GM20000 (cell line): Measurements from ENCODE around the gene ABCB11.

Experiments used
- DNase-seq: peaks from one replicate; pipeline ENCODE4 v3.0.0; 2012; ENCODE audit warnings: low spot score
- TF ChIP-seq, protein P1 (sequence below): IDR thresholded peaks from 2 replicates; pipeline ENCODE4 v1.5.1; 2012; ENCODE audit warnings: mild to moderate bottlenecking, control low read depth; ENCODE audit errors: extremely low read depth, missing control alignments

The ABCB11 gene

GRCh38 chr2:169039702-169040101 is 8.6 kb upstream of the ABCB11 start:
- TF ChIP-seq, protein P1, sequence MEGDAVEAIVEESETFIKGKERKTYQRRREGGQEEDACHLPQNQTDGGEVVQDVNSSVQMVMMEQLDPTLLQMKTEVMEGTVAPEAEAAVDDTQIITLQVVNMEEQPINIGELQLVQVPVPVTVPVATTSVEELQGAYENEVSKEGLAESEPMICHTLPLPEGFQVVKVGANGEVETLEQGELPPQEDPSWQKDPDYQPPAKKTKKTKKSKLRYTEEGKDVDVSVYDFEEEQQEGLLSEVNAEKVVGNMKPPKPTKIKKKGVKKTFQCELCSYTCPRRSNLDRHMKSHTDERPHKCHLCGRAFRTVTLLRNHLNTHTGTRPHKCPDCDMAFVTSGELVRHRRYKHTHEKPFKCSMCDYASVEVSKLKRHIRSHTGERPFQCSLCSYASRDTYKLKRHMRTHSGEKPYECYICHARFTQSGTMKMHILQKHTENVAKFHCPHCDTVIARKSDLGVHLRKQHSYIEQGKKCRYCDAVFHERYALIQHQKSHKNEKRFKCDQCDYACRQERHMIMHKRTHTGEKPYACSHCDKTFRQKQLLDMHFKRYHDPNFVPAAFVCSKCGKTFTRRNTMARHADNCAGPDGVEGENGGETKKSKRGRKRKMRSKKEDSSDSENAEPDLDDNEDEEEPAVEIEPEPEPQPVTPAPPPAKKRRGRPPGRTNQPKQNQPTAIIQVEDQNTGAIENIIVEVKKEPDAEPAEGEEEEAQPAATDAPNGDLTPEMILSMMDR = no peak
- peak; percentile 17 for DNase-seq

GRCh38 chr2:169038338-169038757 is 7.2 kb upstream of the ABCB11 start:
- TF ChIP-seq, protein P1 = no peak

GRCh38 chr2:169036736-169037440 is 5.8 kb upstream of the ABCB11 start:
- TF ChIP-seq, protein P1 = no peak
- peak; percentile 7 for DNase-seq

More at GRCh38 chr2:169038338-169038757, 7.2 kb upstream of the ABCB11 start:
- DNase-seq = peak; percentile 19

DNA sequence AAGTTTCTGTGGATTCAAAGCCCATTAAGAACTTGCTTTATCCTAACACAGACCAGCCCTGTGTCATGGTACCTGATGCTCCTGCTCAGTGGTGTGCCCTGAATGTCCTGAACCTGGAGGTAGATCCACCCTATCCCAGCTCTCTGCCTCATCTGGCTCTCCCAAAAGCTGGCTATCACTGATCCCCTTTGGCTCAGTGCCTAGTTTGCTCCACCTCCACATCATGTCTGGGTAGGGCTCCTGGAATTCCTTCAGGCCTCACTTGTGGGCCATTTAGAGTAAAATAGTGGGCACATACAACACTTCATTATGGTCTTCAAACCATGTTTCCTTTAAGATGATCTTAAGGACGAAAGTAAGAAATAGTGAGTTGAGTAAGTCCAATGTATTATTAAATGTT is 4.8 kb upstream of the ABCB11 start:
- TF ChIP-seq, protein P1 = no peak
- DNase-seq = no peak

- TF ChIP-seq, protein P1 = no peak
- DNase-seq = no peak
Observed at GRCh38 chr2:169034984-169035544, 3.9 kb upstream of the ABCB11 start.

GRCh38 chr2:169034256-169034655 is 3.1 kb upstream of the ABCB11 start:
- TF ChIP-seq, protein P1 = no peak
- no peak for DNase-seq

DNA sequence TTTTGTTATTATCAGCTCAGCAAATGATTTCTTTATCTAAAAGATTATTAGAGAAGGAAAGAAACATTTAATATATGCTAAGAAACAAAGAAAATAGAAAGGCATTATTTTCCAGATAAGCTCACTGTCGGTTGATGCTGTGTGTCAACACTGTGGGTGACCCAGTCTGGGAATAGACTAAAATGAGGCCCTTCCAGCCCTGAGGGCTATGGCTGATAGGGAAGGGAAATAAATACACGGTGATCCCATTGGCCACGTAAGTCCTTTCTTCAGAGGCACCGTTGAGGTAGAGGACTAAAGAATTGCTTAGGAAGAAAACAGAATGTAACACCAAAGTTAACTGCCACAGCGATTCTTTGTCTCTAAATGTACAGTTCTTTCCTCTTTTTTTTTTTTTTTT is 1.8 kb downstream of the ABCB11 start:
- no peak for DNase-seq
- TF ChIP-seq, protein P1 = no peak
